Stimulated activated CD4-positive, alpha-beta T cell treated with anti-CD3 and anti-CD28 coated beads, TNF-alpha, amount 100 ng/mL, for 48 hours (primary cell): ENCODE results near the gene MAPK10.

Source experiments
- DNase-seq, 3 donors: peaks; one replicate each; pipeline ENCODE4 v3.0.0-alpha.2; 2020; ENCODE audit warnings: low read depth in 3 of 3

MAPK10 gene

DNA sequence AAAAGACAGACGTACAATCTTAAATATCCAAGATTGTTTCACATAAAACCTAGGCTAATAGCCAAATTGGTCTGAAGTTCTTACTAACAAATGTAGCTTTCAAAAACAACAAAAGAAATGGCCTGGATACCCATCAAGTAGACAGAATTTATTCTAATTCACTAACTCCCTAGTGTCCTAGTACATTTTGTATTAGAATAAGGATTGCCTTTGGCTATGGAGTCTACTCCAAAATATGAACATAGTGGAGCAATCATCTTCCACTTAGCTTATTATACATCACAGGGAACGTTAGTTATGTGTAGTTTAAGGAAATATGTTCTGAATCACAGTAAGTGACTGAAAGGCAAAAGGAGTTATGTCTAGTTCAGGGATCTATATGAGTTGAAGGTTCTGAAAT lies 81.7 kb downstream of the MAPK10 start:
- DNase-seq: no peak

DNA sequence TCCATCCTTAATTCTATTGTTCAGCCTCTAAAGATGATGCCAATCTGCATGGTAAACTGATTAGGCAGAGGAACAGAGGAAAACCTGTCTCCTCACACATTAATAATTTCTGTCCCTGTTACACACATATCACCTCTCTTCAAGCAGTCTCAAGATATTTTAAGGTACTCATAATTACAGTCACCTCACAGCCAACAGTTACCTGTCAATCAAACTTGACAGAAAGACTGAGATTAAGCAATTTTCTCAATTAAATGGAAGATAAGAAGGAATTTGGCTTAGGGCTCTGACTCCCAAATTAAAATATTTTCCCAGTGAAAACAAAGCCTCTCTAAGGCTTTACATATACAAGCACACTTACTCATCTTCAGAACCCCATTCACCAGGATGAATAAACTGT lies 85.2 kb downstream of the MAPK10 start:
- no peak for DNase-seq

DNA sequence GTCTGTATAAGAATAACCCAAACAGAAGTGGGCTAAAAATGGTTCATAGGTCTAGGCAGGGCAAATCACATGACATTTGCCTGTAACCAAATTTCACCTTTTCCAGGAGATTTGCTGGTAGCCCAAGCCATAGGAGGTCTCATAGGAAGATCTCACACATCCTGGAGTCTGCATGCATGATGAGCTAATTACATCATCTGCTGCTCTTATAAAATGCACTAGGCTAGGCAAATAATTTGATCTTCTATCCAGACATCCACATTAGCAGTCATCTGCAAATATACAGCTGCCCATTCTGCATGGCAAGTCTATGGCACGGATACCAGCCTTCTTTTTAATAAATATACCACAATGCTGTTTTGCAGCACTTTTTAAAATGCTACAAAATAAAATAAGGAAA lies 87.2 kb downstream of the MAPK10 start:
- no peak for DNase-seq

DNA sequence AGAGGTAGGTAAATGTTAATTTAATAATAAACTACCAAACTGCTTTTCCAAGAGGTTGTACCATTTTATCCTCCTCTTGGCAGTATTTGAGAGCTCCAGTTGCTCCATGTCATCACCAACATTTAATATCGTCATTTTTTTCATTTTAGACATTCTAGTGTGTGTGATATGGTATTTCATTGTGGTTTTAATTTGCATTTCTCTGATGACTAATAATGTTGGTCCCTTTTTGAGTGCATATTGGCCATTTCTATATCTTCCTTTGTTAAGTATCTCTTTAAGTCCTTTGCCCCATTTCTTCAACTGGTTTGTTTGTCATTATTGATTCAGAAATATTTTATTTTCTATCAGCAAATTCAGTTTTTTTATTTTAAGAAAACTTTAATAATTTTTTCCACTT lies 88.8 kb downstream of the MAPK10 start:
- no peak for DNase-seq

DNA sequence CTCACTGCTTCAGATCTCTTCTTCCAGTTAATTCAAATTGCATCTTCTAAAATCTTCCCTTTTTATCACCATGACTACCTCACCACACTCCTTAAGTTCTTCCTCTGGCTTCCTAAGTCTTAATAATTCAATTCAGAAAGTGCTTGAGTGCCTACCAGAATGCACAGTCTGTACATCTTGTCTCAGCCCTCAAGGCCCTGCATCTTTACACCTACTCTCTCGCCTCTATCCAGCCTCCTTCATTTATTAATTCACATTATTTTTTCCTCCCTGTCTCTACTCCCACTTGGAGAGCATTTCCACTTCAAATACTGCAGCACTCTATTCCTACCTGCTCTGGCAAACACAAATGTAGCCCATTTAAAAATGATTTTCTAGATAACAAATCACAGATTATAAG lies 90.5 kb downstream of the MAPK10 start:
- no peak for DNase-seq

DNA sequence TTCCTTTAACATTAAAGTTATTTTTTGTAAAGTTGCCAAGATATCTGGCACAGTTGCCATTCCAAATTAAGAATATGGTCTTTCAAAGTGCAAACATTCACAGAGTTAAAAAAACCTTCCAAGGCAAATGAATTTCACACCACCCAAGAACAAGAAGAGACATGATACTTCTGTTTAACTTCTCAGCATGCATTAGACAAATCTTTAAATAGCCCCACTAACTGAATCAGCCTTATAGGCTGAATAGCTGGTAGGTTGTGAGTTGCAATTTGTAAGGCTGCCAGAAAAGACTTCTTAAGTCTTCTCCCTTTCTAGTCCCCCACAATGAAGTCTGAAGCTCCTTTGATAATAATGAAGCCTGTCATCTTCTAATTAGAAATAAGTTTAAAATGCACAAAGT lies 95.6 kb downstream of the MAPK10 start:
- DNase-seq: no peak

DNA sequence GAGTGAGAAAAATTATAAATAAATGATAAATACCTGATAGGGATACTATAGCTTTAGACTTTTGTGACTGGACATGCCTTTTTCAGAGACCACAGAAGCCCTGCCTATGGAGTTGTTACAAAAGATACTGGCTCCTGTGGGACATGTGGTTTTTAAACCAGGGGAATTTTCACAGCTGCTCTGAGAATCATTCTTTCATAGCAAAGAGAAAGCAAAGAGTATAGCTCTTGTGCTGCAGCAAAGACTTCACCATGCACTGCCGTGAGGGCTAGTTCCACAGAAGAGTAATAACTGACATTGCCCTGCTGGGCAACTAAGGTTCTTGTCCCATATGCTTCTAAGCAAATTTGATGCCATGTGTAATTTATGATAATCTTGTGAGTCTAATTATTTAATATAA lies 98.2 kb downstream of the MAPK10 start:
- DNase-seq: no peak

DNA sequence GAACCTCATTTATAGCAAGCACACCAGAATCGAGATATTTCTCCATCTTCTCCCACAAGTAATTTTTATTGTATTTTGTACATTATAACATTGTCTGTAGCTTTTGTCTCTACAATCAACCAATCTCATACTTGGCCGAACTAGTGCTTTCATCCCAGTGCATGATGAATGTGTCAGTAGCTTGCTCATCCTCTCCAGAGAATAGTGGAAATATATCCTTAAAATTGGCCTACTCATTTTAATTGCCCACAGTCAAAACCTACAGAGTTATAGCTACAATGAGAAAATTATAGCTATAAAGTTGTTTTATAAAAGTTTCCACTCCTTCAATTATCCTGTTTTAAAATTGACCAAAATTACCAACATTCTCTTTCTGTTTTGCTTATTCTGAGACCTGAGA lies 103.8 kb downstream of the MAPK10 start:
- no peak for DNase-seq

DNA sequence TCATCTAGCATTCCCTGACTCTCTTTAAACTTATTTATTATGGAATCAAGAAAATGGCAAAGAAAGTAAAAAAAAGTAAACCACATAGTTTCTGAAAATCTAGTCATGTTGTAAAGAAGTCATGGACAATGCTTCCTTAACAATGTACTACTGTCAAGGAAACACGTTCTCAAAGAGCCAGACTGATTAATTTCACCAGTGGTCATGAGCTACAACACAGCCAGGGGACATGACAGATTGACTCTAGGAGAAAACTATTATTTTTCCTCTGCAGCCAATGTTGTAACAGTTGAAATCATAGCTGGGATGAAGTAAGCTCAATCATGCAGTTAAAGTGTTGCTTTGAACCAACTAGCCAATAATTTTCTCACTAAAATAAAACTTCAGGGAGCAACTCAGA lies 109.2 kb downstream of the MAPK10 start:
- no peak for DNase-seq

DNA sequence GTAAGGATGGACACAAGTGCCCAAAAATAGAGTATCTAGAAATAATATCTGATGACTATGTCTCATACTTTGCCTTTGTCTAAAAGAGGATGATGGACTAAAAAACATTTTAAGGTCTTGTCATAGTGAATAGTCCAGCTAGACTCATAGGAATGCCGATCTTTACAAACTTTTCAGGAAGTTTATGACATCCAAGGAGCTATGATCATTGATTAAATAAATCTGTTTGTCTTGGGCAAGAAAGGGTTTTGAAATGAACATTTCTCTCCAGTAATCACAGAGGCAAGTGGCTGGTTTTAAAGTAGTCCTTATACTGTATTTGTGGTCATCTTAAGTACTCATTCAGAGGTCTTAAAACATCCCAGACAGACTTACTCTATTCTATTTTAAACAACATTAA lies 109.8 kb downstream of the MAPK10 start:
- DNase-seq: no peak

DNA sequence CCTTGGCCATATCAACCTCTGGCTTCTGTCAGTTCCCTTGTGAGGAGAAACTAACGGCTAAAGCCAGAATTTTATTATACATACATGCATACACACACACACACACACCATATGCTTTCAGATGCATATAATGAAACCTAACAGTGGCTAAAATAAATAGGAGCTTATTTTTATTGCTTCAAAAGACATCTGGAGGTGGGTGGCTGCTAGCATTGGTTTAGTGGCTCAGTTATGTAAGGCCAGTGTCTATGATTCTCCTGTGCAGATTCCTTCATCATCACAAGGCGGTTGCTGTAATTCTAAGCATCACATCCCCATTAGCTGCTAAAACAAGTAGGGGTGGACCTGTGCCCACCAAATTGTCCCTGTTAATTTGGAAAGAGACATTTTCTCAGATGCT lies 110.8 kb downstream of the MAPK10 start:
- no peak for DNase-seq

DNA sequence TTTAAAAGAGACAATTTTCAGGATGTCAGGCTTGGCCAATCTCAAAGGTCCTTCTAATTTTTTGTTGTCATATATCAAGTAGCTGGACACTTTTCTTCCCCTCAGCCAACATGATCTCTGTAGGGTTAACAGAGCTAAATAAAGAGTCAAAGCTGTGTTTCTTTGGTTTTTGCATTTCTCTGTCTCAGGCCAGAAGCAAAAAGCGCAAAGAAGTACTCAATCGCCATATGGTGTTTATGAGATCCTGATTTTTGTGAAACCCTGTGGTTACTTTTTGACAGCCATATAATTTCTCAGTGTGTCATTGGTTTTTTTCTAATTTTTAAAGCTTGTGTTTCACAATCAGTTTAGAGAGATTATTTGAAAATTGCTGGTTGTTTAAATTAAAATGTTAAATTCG lies 111.9 kb downstream of the MAPK10 start:
- DNase-seq: no peak

DNA sequence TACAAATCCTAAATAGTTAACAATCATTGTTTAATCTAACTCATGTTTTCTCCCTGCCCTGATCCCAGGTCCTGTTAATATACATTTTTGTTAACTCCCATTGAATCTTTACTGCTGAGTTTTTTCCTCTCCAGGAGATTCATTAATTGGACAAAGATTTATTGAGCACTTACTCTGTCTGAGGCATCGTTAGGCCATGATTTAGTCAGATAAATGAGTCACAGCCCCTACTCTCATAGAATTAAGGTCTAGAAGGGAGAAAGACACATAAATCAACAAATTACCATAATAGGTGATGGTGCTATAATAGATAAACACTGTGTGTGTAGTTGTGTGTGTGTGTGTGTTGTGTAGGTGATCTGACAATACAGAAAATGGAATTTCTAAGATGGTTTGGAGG lies 112.5 kb downstream of the MAPK10 start:
- DNase-seq: no peak

DNA sequence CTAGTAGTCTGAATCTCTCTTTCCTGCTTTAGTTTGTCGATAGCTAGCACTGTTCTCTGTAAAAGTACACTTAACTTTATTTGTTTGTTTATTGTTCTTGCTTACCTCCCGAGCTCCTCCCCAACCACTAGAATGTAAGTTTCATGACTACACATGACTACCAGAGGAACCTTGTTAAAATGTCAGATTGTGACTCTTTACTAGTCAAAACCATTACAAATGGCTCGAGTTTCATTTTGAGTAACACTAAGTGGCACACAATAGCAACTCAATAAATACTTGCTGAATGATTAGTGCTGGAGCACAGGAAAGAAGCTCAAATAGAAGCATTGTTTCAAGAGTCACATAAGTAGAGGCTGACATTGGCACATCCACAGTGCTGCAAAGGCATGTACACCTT lies 116.1 kb downstream of the MAPK10 start:
- DNase-seq: no peak

DNA sequence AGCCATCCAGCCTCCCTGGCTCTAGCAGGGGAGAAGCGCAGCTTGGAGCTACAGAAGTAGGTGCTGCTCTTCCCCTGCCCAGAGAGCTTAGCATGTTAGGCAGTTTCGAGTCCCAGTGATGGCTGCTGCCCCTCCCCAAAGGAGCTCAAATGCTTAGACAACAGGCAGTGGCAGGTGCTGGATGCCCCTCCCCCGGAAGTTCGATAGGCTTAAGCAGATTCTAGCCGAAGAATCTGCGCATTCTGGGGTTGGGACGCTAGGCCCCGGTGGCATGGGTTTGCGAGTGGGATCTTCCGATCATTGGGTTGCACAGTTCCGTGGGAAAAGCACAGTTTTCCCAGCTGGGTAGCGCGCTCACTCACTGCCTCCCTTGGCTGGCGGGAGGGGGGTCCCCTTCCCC lies 117.2 kb downstream of the MAPK10 start:
- no peak for DNase-seq

DNA sequence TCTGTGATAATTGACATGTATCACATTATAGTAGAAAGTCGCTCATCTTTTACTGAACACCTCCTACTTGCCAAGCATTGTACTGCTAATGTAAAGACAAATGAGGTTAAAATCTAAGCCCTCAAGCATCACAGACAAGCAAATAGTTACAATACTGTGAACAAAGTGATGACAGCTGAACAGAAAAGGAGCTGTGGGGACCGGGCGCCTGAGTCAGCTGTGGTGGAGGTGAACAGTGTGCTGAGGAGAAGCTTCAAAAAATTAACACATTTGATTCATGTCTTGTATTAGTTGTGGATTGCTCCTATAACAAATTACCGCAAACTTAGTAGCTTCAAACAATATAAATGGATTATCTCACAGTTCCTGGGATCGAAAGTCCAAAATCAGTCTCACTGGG lies 124.3 kb downstream of the MAPK10 start:
- DNase-seq: no peak

DNA sequence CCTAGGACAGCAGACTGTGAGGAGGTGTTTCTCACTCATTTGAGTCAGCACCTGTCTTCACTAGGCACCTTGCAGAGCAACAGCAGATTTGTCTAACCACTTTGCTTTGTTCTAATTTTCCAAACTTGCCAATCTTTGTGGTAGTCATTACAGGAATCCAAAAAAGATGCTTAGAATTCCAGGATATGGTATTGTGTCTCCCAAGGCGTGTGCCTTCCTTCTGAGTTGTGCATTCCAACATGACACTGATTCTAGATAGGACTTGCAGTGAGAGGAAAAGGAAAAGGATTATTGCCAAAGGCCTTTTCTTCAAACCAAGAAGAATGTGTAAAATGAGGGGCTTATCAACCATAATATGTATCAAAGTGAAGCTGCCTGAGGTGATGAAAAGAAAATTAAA lies 126.2 kb downstream of the MAPK10 start:
- no peak for DNase-seq

DNA sequence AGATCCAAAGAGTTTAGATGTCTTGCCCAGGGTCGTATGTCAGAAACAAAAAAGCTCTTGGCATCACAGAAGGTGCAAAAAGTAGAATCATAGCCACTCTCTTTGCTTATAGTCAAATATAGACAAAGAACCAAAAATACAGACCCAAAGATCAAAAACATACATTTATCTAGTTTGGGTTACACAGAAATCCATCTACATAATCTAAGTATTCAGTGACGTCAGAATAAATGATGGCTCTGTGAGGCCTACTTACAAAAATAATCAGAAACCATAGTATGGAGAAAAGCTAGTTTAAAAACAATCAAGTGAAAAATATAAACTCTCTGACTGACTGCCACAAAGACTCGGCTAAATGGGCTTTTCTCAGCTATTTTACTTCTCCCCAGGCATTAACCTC lies 126.8 kb downstream of the MAPK10 start:
- no peak for DNase-seq

DNA sequence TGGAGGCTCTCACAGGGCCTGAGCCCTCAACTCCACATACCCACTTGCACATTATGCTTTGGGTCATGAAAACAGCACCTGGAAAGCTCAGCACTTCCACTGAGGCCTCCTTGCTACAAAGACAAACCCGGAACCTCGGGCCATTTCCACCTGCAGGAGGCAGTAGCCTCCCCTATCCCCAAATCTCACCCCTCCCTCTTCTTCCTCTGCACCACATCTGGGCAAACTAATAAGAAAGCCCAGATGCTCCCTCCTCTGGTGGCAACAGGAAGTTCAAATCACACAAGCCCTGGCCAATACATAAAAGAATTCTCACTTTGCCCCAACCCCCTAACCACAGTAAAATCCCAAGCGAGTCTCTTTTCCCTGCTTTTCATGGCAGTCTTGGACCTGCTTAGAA lies 136.4 kb downstream of the MAPK10 start:
- DNase-seq: no peak

DNA sequence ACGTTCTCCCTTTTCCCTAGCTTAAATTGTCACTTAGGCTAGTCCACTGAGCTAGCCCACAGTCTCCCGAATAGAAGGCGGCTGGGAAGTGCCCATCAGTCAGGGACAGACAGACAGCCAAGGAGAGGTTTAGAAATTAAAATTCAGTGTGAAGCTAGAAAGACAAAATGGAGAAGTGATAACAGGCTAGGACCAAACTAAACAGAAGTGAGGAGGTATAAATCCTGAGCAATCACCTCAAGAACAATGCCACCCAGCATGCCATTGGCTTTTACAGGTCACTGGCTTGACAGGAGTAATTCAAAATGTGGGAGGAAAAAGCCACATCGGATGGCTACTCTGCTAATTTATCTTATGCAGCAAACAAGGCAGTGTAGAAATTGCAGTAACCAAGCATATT lies 138.9 kb downstream of the MAPK10 start:
- DNase-seq: no peak

DNA sequence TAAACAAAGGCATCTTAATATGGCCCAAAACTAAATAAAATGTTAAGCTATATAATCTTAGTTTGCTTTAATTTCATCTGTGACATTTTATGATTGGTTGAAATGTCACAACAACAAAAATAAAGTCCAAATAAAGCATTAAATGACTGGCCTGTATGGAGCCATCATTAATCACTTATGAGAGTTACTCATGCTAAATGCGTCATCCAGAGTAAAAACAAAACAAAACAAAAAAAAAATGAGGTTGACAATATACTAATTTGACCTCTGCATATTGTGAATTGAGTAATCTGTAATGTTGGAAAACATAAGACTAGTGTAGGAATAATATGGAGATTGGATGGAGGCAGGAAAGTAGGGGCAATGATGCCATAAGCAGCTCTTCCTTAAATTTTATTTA lies 139.7 kb downstream of the MAPK10 start:
- no peak for DNase-seq

DNA sequence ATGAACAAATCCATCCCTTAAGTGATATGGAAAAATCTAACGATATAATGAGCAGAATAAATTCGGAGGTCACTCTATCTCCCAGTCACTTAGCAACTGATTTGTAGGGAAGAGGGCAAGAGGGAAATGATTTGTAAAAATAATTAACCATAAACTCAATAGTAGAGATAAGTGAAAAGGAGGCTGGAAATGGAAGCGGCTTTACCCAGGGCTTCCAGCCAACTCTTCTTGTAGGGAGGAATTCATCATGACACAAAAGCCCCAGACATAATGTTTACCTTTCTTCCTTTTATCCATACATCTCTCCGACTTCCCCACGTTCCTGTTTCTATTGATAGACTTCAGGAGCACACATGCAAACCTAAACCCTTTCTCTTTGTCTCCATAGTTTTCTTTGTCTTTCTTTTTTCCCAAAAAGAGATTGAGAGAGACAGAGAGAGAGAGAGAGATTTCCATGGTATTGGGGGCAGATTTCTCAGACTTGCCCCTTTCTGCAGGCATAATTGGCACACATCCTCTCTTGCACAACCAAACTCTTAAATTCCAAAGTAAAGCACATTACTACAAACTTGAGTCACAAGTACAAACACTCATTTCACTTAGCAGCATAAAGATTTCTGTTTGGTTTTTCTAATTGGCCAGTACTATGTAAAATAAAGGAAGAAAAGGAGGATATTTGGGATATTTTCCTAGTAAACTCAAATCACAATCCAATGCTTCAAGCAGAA lies 140.9 kb downstream of the MAPK10 start:
- DNase-seq: no peak

DNA sequence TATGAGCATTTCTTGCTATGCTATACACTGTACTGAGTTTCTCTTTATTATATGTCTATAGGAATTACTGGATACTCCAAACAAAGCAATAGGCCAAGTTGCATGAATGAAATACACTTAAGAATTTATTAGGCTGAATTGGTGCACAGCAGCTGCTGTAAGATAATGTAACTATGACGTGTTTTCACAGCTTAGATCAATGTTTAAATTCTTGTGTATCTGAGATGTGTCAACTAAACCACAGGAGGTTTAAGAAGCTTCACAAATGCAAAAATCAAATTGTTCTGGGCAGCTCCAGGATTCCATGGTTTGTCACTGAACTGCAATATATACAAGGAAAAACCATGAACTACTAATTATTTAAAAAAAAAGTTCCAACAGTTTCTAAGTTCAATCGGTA lies 156.7 kb downstream of the MAPK10 start:
- DNase-seq: no peak

DNA sequence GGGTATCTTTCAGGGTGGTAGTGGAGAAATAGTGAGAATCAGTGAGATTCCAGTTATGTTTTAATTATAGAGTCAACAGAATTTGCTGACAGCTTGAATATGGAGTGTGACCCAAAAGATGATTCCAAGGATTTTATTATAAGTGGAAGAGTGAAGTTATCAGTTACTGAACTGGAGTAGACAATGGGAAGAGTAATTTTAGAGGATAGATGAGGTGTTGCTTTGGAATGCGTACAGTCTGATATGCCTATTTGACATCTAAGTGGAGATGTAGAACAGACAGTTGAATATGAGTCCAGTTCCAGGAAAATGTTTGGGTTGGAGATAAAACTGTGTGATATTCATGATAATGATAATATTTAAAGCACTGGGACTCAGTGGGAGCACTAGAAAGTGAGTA lies 174.2 kb downstream of the MAPK10 start:
- DNase-seq: no peak

DNA sequence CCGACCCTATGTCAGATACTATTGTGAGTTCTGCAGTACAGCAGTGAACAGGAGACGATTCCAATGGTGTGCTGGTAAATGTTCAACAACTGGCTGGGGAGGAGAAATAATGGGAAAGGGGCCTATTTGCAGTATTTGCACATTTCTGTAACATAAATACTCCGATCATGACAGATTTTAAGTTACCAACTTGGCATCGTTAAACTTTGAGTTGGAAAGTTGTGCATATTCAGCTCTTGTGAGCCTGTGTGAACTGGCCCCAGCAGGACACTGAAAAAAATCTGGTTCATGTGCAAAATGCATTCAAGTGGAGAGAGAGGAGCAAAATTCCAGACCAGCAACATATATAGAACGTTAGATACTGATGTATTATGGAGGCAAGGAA lies 175.0 kb downstream of the MAPK10 start:
- DNase-seq: no peak
